Activated T-helper 9 cell treated with anti-CD3 and anti-CD28 coated beads, Interleukin-2, amount 50 U/mL, for 16 hours (primary cell): Measurements from ENCODE around the gene WTAP.
A peak's percentile ranks its signal among the peaks of the same experiment; 100 is the strongest.
"Not testable (repeated sequence)": the region's sequence is repeated elsewhere in the genome, so short reads cannot be mapped to it uniquely, and the experiment has no call there.

Source experiments
- DNase-seq: peaks from one replicate; pipeline ENCODE4 v3.0.0-alpha.2; 2020; ENCODE audit warnings: low read depth

Gene WTAP

GRCh38 chr6:159761873-159762680 lies 34.8 kb downstream of the WTAP start, which contains the start of gene ACAT2:
Gene ACAT2 (plus strand): TSS chr6:159762045. CDS start chr6:159762088, 43 bp downstream.
- peak; percentile 88 for DNase-seq

- peak; percentile 5 for DNase-seq
Observed at GRCh38 chr6:159762681-159763293, 35.5 kb downstream of the WTAP start.

GRCh38 chr6:159766906-159767305 lies 39.6 kb downstream of the WTAP start:
- DNase-seq = no peak

- DNase-seq = no peak
Observed at GRCh38 chr6:159769470-159769869, 42.2 kb downstream of the WTAP start.

- DNase-seq = no peak
Observed at GRCh38 chr6:159772196-159772595, 44.9 kb downstream of the WTAP start.

- no peak for DNase-seq
Observed at GRCh38 chr6:159777240-159777904, 50.1 kb downstream of the WTAP start.

GRCh38 chr6:159778131-159778530 lies 50.8 kb downstream of the WTAP start:
- DNase-seq = no peak

- no peak for DNase-seq
Observed at GRCh38 chr6:159778542-159779103, 51.3 kb downstream of the WTAP start.

GRCh38 chr6:159788276-159788675 lies 61.0 kb downstream of the WTAP start:
- DNase-seq = no peak

- peak; percentile 9 for DNase-seq
Observed at GRCh38 chr6:159788753-159789376, 61.6 kb downstream of the WTAP start.

- peak; percentile 99 for DNase-seq
Observed at GRCh38 chr6:159789377-159790148, 62.3 kb downstream of the WTAP start, which contains the start of gene TCP1. Gene TCP1 (minus strand): TSS chr6:159789602. CDS start chr6:159789468, 134 bp downstream.

GRCh38 chr6:159790149-159790955 lies 63.0 kb downstream of the WTAP start, which contains the start of gene MRPL18:
Gene MRPL18 (plus strand): TSS chr6:159790467. CDS start chr6:159790588, 121 bp downstream.
- peak; percentile 80 for DNase-seq

GRCh38 chr6:159790956-159791598 lies 63.8 kb downstream of the WTAP start:
- no peak for DNase-seq

- DNase-seq = not testable (repeated sequence)
Observed at GRCh38 chr6:159794976-159795375, 67.7 kb downstream of the WTAP start.

- no peak for DNase-seq
Observed at GRCh38 chr6:159797554-159797953, 70.2 kb downstream of the WTAP start.

- no peak for DNase-seq
Observed at GRCh38 chr6:159800141-159800865, 73.0 kb downstream of the WTAP start, which contains the start of gene PNLDC1. Gene PNLDC1 (plus strand): TSS chr6:159800276. CDS start chr6:159800308, 32 bp downstream.

GRCh38 chr6:159801935-159802334 lies 74.6 kb downstream of the WTAP start:
- DNase-seq = no peak

- no peak for DNase-seq
Observed at GRCh38 chr6:159804504-159804903, 77.2 kb downstream of the WTAP start.
